MV-4-11 (cell line): ENCODE measurements around the gene PLXDC2.

Experiments used
- DNase-seq: peaks from one replicate; lab custom pipeline; 2025; lab: John Stamatoyannopoulos, UW

PLXDC2 gene

DNA sequence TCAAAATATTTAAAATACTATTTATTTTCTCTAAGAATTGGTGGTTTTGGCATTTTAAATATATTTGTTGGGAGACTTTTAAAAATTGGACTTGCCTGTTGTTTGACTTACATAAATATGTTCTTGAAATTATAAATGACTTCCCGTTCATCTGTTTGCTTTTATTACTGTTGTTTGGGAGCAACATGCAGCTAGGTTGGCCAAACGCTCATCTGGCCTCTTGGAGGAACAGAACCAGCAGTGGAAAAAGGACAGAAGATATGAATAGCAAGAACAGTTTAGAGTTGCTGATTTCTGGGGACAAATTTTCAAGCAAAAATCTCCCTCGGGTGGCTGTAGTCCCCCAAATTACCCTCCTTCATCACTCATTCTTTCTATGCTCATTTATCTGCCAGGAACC lies 41.6 kb downstream of the PLXDC2 start:
- DNase-seq, result no peak

- DNase-seq, result no peak
Observed at GRCh38 chr10:19860107-19860506, 43.9 kb downstream of the PLXDC2 start.

- DNase-seq, result no peak
Observed at GRCh38 chr10:19862811-19863515, 46.7 kb downstream of the PLXDC2 start.

GRCh38 chr10:19865676-19866075 lies 49.4 kb downstream of the PLXDC2 start:
- no peak for DNase-seq

- no peak for DNase-seq
Observed at GRCh38 chr10:19869370-19869769, 53.1 kb downstream of the PLXDC2 start.

- DNase-seq, result no peak
Observed at GRCh38 chr10:19872504-19873271, 56.5 kb downstream of the PLXDC2 start.

DNA sequence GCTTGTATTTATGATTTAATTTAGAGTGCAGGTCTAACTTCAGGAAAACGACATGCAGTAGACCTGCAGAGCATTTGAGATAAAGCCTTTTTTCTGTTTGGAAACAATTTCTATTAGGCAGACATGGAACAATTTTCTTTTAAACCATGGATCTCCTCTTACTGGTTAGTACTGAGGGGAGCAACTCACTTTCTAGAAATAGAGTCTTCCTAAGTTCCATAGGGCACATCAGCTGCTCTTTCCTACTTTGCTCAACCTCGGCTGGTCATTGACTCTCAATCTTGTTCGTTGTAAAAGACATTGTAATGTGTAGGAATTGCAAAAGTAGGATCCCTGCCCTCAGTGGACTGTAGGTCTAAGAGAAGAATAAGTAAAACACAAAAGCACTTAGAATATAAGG lies 58.0 kb downstream of the PLXDC2 start:
- no peak for DNase-seq

DNA sequence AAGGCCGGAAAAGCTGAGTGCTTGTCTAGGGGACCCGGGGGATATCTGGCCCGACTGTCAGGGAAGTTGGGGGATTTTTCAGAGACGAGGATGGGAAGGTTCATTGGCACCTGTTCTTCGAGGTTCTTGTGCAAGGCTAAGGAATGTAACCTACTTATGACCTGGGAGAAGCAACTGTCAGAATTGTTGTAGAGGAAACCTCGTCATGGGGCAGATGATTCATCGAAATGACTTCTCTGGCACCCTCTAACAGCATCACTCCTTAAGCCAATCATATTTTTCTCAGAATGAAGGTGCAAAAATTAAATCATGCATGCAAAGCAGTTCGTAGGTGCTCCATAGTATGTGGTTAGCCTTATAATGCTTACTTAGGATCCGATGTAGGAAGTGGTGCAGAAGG lies 58.6 kb downstream of the PLXDC2 start:
- no peak for DNase-seq

DNA sequence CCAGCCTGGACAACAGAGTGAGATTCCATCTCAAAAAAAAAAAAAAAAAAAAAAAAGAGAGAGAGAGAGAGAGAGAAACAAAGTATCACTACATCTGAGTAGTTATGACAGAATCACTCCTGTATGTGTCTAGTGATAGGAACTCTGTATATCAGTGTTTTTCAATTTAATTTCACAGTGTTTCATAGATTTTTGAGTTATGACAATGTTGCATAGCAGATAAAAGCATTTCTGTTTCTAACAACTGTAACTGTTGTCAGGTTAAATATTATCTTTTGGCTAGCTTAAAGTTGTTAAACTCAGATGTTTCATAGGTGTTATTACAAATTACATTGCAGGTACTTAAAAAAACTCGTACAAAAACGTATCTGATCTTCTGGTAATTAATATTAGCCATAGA lies 60.3 kb downstream of the PLXDC2 start:
- no peak for DNase-seq

- DNase-seq, result no peak
Observed at GRCh38 chr10:19877466-19878255, 61.4 kb downstream of the PLXDC2 start.

DNA sequence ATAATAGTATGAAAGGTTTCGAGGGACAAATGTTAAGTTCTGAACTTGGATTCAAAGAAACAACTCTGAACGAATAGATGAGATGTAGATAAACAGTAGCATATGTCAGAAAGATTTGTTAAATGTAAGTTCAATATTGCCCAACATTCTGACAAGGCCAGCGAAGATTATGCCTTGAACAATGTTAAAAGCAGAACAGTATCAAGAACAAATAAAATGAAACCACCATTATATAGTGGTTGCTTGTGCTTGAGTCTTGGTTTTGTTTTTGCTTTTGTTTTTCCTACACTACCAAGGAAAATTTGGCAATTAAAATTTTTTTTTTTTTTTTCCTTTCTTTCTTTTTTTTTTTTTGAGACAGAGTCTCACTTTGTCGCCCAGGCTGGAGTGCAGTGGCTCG lies 66.4 kb downstream of the PLXDC2 start:
- no peak for DNase-seq

DNA sequence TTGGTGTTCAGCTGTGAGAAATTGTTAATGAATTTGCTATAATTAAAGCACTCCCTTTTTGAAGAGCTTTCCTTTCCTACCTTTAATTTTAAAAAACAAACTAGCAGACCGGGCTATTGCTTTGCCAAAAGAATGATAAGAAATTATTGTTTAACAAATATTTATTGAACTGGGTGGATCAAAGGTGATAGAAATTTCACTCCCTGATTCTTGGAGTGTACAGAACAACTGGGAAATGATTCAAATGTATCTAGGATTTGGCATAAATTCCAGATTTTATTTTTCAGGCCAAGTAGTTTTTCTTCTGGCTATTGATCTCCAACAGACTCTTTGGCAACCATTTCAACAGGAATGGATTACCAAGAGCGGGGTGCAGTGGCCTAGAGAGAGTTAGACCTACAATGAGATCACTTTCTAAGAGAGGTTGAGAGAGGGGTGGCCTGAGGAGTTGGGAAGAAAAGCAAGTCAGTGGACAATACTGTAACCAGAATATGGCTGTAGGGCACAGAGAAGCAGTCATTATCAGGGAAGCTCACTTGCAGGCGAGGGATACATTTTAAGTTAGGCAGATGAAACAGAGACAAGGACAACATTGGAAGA lies 71.9 kb downstream of the PLXDC2 start:
- DNase-seq, result no peak

- no peak for DNase-seq
Observed at GRCh38 chr10:19889256-19889655, 73.0 kb downstream of the PLXDC2 start.

DNA sequence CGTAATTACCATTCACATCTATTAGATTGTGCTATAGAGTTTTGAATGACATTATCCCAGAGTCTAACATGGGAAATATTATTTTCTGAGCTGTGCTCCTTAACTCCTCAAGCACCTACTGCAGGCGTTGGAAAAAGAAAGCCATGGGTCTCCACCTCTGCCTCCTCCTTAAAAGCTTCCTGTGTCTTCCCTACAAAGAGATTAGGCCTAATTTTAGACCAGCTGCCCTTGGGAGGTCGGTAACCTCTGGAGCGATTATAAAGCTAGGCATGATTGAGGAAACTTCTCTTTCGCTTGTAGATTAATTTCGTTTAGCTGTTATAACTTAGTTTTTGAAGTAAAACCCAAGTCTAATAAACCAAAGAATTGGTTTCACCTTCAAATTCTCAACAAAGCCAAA lies 75.2 kb downstream of the PLXDC2 start:
- no peak for DNase-seq

DNA sequence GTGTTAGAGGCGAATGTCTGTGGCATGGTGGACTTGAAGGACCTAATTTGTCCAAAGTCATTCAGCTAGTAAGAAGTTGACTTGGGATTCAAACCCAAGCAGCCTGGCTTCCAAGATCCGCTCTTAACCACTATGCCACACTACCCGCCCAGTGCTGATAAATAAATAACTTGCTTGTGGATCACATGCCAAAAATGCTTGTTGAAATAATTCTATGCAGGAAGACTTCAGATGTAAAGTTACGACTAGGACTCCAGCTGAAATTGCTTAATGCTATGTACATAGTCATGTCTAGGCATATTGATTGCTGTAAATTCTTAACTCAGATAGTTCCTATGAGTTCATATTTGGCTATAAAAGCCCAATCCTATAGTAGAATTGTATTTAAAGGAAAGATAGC lies 76.0 kb downstream of the PLXDC2 start:
- no peak for DNase-seq

DNA sequence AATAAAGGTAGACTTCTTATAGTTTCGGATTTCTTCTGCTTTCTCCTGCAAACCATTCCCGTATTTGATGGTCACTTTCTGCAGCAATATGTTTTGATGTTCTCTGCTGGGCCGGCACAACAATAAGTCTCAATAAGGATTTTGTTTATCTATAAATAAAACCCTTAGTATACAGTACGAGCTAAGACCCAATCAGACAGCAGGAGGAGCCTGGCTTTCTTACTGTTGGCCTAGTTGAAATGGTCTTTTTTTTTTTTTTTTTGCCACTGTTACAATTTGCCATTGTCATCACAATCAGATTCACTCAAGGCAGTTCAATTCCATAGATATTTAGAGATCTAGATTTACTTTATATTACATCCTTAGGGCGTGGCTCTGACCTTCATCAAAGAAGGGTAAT lies 76.4 kb downstream of the PLXDC2 start:
- DNase-seq, result no peak

- no peak for DNase-seq
Observed at GRCh38 chr10:19895500-19895899, 79.3 kb downstream of the PLXDC2 start.

DNA sequence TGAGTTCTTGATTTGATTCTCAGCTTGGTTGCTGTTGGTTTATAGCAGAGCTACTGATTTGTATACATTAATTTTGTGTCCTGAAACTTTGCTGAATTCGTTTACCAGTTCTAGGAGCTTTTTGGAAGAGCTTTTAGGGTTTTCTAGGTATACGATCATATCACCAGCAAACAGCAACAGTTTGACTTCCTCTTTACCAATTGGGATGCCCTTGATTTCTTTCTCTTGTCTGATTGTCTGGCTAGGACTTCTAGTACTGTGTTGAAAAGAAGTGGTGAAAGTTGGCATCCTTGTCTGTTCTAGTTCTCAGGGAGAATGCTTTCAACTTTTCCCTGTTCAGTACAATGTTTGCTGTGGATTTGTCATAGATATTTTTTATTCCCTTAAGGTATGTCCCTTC lies 86.2 kb downstream of the PLXDC2 start:
- no peak for DNase-seq

DNA sequence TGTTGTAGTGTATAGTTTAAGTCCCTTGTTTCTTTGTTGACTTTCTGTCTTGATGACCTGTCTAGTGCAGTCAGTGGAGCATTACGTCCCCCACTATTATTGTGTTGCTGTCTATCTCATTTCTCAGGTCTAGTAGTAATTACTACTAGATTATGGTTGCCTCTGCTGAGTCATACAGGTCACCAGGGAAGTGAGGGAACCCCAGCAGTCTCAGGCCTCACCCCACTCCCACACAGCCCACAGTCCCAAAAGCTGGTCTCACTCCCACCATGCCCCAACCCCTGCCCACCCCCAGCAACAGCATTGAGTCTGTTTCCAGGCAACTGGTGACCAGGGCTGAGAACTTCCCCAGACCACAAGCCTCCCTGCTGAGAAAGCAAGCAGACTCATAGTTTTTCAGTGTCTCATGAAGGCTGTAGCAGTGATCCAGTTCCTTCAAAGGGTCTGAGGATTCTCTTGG lies 88.0 kb downstream of the PLXDC2 start:
- DNase-seq, result peak; percentile 2

DNA sequence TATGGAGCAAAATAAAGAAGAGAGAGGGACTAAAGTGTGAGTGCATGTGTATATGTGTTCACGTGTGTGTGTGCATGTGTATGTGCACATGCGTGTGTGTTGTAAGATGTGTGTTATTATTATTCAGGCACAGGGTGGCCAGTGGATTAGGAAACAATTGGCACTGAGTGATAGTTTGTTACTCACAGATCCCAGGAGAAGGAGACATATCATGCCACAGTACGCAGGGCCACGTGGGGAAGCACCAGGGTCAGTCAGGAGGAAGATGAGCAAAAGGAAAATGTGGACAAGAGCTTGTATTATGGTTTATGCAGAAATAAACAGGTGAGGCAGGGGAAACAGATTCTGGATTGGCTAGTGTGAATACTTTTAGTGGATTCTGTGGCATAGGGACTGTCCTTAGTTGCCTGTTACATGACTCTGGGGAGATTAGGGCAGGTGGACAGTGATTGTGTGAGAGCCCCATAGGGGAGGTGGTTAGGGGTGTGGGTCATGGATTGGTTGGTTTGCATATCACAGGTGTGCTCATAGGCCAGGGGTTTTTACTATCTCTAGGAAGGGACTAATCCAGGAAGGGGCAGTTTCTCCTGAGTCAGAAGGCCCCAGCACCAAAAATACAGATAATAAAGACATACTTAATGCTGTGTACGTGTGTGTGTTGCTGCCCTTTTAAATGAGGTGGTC lies 90.0 kb downstream of the PLXDC2 start:
- DNase-seq, result no peak

DNA sequence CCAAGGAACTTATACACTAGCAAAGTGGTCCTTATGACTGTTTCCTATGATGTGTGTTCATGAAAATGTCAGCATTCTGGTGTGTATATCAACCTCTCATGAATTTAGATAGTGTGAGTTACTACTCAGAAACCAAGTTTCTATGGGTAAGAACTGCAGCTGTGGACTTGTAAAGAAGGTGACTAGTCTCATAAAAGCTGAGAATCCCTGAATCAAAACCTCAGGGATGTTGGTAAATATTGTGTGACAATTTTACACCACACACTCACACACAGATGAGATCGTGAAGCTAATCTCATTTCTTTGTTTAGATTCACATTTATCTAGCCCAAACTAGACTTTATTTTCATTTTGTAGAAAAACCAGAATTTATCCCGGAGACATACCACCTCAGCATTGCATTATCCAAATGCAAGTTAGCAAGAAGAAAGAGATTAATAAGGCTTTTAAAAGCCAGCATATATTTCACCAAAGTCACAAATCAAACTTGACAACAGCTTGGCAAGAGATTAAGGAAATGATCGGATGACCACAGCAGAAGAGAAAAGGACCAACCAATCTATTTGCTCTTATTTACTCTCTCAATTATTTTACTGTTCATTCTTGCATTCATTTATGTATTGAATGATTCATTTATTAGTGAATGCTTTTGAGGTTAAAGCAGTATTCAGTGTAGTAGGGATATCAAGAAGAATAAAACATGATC lies 92.9 kb downstream of the PLXDC2 start:
- peak; percentile 12 for DNase-seq
